Cardiac septum (tissue), 1 donor: Measurements from ENCODE around the gene BMF. TPM values are rescaled to one million over a fixed set of nuclear protein-coding genes. Genes with fewer than 3 reads are reported as not detected.
A peak's percentile ranks its signal among the peaks of the same experiment; 100 is the strongest.
"Not testable (repeated sequence)": the region's sequence is repeated elsewhere in the genome, so short reads cannot be mapped to it uniquely, and the experiment has no call there.

Experiments
- DNase-seq: peaks from one replicate; pipeline ENCODE4 v3.0.0-alpha.2; 2020; ENCODE audit warnings: low spot score
- intact Hi-C: fragments of 100-400 bp; cut with DNase I; formaldehyde crosslinking; loops from one replicate; pipeline ENCODE4 v1.14.0; 2022
- total RNA-seq: library from RNA; stranded (reverse); fragmentation: NEBNext Ultra II Directional; extraction: Animal tissue kit (Norgen Biotek cat#: 25700); gene quantifications from one replicate; pipeline ENCODE4 v1.2.1, GENCODE V29; 2021
- donor health status: DM: no; HTN: no; CAD: no.

The BMF gene
- total RNA-seq, 1 donor from 2014 or later, result 1.1 TPM

DNA sequence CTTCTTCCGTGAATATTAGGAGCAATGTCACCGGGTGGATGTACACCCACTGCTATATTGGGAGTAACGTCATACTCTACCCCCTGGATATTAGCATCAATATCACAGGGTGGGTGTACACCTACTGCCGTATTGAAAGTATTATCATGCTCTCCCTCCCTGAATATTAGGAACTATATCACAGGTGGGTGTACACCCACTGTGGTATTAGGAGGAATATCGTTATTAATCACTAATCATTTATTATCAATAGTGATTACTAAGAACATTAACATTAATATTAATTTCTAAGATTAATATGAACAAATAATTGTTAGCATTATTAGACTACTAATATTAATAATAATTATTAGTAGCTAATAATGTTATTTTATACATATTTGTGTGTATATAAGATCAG, 21.4 kb upstream of the BMF start:
- intact Hi-C loops, result no loop called here

DNA sequence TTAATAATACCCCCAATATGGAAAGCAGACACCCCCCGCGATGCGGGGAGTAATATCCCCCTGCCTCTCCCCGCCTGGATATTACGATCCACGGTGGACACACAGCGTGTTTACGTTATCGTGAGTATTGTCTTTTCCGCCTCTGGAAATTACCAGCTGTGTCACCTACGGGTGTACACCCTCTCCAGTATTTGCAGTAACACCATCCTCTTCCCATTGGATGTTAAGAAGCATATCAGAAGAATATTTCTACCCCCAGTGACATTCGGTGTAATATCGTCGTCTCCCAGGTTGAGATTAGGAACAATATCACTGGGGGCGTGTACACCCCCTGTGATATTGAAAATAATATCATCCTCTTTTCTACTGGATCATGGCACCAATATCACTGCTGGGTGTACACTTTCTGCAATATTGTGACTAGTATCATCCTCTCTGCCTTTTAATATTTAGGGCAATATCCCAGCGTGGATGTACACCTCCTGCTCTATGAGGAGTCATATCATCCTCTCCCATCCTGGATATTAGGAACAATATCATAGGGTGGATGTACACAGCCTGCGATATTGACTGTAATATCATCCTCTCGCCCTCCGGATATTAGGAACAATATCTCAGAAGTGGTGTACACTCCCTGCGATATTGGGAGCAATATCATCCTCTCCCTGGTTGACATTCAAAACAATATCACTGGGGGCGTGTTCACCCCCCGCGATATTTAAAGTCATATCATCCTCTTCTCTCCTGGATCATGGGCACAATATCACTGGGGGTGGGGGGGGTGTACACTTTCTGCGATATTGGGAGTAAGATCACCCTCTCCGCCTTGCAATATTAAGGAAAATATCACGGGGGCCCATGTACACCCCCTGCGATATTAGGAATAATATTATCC, 20.3 kb upstream of the BMF start:
- DNase-seq, result no peak
- intact Hi-C loops, result no loop called here

More for the DNA sequence above, 21.4 kb upstream of the BMF start:
- DNase-seq, result no peak

DNA sequence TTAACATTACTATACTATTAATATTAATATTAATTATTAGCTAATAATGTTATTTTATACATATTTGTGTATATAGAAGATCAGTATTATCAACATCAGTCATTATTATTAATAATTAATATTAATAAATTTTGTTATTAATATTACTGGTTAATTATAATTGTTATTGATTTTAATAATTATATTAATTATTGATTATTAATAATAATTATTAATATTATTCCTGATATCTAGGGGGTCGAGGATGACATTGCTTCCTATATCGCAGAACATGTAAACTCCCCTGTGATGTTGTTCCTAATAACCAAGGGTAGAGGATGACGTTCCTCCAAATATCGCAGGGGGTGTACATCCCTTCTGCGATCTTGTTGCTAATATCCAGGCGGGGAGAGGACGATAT, 17.3 kb upstream of the BMF start:
- DNase-seq, result no peak
- intact Hi-C loops, result no loop called here

DNA sequence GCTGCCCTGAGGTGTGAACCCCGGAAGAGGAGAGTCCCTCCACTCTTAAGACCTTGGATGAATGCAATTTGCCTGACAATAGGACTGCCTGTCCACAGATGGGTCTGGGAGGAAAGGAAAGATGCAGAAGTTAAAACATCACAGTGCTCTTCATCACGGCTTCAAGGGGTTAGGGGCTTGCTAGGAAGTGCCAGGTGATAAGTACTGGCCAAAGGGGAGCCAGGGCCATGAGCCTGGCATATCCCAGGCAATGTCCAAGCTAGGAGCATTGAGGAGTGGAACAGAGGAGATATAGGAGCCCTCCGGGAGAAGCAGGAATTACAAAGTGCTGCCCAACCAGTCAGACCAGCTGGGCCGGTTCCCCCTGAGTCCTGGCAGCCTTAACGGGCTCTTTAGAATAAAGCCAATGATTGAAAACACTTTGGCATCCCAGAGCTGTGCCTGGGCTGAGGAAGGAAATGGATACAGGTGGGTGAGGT, 16.2 kb upstream of the BMF start:
- DNase-seq, intact Hi-C loops: not testable (repeated sequence)

DNA sequence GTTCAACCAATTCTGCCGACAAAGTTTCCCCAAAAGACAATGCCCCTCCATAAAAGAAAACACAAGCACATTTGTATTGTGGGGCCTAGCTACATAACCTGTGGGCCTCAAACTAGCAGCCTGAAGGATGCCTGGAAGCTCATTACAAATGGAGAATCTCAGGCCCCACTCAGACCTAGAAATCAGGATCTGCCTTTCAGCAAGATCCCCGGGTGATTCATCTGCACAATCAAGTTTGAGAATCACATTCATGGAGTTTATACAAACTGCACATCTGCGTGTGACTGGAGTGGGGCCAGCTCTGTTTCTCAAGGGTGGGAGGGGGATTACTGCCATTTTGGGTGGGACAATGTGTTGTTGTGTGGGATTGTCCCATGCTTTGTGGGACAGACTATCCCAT, 15.7 kb upstream of the BMF start:
- DNase-seq, intact Hi-C loops: not testable (repeated sequence)

DNA sequence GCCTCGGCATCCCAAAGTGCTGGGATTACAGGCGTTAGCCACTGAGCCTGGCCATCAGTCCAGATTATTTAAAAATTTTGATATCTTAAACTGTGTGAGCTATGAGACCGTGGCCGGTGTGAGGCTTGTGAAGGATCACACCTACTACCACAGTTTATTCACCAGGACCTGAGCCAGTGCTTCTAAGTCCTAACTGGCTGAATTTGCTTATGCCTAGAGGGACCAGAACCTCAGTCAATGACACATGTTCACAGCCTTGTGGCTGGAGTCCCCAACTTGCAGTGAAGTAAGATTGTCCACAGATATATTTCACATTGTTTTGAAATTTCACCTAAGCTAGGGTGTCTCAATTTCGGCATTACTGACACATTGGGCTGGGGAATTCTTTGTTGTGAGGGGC, 15.2 kb upstream of the BMF start:
- intact Hi-C loops, result not testable (repeated sequence)

DNA sequence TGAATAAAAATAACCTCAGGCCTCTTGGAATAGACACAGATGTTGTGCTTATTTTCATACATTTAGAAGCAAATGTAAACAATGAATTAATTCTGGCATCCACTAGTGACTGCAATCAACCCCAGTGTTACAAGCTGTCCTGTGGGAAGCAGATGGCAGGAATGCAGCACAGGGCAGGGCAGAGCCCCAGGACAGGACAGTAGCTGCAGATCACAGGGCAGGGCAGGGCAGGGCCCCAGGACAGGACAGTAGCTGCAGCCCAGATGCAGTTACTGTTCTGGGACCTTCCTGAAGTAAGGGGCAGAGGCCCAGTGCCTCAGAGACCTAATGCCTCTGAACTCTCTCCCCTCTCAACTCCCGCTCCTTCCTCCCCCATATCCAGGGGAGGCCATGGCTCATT, 14.3 kb upstream of the BMF start:
- DNase-seq, intact Hi-C loops: not testable (repeated sequence)

More for the DNA sequence above, 15.2 kb upstream of the BMF start:
- DNase-seq, result not testable (repeated sequence)

DNA sequence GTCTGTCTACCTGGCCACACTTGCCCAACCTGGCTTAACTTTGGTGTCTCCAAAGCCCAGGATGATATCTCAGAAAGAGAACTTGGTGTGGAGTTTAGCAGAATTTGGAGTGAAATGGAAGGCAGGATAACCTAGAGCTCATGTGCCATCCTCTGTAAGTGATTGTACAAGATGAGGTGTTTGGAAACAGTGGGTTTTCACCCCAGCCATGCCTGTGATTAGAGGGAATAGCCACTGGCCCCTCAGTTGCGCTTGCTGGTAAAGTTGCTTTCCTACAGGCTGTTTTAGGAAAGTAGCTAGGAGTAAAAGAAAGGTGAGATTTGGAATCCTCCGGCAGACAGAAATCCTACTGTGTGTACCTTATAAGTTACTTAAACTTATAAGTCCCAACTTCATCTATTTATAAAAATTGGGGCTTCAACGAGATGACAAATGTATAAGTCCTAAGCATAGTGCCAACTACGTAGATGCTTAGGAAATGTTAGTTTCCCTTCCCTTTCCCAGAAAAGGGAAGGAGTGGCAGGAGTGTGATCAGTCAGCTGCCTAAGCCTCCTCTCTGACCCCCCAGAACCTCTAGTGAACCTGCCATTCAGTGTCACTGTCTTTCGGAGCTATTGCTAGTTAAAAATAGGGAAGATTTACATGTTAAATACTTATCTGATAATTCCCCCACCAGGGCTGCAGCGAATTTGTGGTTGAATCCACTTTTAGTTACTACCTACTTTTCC, 13.4 kb upstream of the BMF start:
- intact Hi-C loops, result no loop called here
- no peak for DNase-seq

DNA sequence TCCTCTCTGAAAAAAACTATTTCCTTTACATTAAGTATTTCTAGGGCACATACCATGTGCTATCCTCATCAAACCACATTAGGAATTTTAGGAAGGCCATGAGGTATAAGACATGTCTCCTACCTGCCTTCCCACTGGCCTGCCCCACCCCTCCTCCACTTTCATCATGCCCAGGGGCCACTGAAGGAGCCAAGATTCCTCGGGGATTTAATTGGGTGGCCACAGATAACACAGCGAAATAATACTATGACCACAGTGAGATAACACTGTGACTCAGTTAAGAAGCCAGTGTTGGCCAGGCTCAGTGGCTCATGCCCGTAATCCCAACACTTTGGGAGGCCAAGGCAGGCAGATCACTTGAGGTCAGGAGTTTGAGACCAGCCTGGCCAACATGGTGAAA, 9.8 kb upstream of the BMF start:
- intact Hi-C loops, result no loop called here
- no peak for DNase-seq

DNA sequence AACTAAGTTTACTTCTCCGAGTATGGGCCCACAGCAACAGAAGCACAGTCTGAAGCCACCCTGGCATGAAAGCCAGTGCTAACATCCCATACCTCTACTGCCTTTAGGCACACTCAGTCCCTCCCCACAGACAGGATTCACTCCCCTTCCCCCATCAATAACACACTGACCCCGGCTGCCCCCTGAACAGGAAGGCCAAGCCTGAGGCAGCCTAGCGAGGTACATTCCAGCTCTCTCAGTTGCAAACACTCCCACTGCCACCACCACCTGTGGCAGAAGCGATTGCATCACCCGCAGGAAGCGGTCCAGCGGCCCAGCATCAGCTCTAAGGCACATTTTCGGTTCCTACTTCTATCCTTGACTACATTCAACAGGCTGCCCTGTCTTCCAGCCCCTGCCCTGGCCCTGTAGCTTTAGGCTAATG, 7.0 kb upstream of the BMF start:
- no peak for DNase-seq
- intact Hi-C loops, result no loop called here

DNA sequence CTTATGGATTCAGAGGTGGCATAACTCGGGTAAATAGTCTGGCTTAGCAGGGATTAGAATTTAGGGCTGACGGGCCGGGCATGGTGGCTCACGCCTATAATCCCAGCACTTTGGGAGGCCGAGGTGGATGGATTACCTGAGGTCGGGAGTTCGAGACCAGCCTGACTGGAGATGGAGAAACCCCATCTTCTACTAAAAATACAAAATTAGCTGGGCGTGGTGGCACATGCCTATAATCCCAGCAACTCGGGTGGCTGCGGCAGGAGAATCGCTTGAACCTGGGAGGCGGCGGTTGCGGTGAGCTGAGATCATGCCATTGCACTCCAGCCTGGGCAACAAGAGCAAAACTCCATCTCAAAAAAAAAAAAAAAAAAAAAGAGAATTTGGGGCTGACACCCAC, 6.4 kb upstream of the BMF start:
- DNase-seq, intact Hi-C loops: not testable (repeated sequence)

DNA sequence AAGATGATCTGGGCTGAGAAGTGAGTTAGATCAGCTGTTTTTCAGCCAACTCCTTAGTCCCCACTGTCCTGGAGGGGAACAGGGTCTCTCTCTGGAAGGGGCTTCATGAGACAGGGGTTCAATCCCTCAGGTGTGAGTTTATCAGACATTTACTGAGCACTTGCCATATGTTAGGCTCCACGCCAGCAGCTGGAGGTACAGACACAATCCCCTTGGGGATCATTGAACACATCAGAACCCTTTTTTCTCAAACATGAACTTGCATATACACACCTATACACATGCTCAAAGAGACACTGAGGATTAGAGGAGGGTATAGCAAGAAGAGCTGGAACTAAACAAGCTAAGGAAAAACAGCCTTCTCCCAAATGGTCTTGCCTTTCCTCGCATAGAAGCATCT, 5.5 kb upstream of the BMF start:
- no peak for DNase-seq
- intact Hi-C loops, result no loop called here

DNA sequence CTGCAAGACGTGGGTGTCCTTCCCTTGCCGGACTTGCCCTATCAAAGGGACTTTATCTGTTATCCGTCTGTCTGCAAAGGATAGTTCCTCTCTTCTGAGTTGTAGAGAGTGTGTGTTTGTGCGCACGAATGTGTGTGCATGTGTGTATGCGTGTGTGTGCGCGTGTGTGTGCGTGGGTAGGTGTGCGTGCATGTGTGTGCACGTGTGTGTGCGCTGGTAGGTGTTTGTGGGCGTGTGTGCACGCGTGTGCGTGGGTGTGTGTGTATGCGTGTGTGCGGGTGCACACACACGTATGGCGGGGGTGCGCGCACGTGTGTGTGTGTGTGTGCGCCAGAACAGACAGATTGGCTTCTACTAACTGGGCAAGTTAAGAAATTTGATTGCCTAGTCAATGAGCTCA, 4.1 kb upstream of the BMF start:
- intact Hi-C loops, result no loop called here
- DNase-seq, result no peak

DNA sequence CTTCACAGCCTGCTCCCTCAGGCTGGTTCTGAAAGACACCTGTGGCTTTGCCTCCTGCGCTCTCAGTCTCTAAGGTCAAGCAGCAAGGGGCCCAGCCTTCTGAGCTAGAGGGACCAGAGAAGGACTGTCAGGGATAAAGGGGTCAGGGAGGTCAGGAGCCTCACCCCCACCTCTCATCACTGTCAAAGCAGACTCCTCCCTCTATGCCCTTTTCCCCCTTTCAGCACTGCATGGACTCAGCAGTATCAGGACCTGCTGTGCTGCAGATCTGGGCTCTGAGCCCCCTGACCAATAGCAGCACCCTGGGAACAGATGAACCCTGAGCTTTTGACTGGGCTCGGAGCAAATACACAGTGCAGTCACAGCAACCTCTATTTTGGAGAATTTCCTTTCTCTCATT, 3.2 kb upstream of the BMF start:
- intact Hi-C loops, result no loop called here
- no peak for DNase-seq

DNA sequence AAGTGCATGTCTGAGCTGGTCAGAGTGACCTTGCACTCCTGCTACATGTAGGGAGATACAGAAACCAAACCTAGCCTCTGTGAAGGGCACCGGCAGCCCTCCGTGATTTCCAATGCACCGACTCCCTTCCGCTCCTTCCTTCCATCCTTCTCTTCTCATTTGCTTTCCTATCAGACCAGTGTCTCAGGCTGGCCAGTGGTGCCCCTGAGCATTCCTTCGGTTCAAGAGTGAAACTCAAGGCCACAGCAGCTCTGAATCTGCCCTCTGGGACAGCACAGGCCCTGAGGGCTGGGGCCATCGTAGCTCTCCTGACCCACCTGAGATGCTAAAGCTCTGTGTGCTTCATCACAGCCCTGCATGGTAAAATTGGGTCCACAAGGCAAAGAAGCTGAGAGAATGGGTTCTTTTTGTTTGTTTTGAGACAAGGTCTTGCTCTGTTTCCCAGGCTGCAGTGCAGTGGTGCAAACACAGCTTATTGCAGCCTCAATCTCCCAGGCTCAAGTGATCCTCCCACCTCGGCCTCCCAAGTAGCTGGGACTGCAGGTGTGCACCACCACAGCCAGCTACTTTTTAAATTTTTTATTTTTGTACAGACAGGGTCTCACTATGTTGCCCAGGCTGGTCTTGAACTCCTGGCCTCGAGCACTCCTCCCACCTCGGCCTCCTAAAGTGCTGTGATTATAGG, 2.3 kb upstream of the BMF start:
- intact Hi-C loops, result no loop called here
- DNase-seq, result no peak

DNA sequence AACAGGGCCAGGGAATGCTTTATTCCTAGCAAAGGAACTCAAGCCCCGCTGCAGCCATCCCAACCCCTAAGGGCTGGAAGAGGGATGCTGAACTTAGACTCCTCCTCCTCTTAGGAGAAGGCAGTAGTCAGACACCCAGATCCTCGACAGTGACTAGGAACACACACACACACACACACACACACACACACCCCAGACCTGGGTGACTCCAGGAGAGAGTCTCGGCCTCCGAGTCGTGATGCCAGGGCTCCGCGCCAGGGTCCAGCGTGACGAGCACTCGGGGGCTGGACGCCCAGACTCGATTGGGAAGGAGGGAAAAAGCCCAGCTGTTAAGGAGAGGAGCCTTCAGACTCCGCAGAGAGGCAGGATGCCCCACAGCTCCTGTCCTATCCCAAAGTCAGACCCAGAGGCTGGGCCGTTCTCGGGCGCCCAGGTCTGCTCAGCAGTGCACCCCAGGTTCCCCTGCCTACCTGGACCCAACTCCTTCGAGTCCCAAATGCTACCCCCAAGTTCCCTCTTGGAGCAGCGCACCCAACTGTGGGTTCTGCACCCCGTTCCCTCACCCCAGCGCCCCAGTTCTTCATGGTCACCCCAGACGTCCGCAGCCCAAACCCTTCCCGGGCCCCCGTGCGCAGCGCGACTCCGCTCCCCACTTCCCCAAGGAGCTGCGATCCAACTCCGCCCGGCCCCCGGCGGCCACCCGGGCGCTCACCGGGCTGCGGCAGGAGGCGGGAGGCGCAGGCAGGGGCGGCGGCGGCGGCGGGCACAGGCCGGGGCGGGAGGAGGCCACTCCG, 421 bp downstream of the BMF start:
- intact Hi-C loops, result loop anchor here (2.0 kb wide), 1 partner anchor 63 kb away; no protein-coding TSS in a partner anchor
- DNase-seq, result peak; percentile 77

DNA sequence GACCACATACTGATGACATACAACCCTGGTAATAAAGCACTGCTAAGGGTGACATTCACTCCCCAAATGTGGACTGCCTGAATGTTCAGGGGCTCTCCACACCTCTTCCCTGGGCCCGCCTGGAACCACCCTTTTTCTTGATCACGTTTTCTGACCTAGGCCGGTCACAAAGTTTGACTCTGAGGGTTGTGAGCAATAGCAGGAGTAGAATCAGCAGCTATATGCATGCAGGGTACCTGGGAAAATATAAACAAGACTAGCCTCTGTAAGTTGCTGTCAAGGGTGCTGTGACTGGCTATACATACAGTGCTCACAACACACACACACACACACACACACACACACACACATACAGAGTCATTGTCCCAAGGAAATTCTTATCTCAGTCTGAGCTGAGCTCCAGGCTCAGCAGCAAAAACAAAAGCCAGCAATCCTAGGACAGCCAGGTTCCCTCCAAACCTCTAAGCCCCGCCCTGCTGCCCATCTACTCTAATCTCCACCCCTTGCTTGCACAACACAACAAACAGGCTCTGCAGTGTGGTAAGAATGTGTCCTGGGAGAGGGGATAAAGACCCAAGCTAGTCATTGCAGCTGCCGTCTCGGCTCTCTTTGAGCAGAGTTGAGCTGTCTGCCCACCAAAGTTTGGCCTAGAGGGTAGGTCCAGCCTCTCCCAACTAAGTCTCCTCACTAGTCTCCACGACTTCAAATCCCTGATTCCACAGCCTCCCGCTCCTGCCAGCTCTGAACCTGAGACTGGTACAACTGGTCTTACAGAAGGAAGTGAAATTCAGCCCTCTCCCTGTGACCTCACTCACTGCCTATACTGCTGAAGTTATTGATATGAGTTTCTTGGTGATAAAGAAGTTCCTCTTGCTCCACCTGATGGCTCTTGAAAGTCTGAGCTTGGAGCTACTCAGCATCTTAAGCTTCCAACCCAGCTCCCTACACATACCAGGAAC, 2.2 kb downstream of the BMF start:
- intact Hi-C loops, result no loop called here
- no peak for DNase-seq

DNA sequence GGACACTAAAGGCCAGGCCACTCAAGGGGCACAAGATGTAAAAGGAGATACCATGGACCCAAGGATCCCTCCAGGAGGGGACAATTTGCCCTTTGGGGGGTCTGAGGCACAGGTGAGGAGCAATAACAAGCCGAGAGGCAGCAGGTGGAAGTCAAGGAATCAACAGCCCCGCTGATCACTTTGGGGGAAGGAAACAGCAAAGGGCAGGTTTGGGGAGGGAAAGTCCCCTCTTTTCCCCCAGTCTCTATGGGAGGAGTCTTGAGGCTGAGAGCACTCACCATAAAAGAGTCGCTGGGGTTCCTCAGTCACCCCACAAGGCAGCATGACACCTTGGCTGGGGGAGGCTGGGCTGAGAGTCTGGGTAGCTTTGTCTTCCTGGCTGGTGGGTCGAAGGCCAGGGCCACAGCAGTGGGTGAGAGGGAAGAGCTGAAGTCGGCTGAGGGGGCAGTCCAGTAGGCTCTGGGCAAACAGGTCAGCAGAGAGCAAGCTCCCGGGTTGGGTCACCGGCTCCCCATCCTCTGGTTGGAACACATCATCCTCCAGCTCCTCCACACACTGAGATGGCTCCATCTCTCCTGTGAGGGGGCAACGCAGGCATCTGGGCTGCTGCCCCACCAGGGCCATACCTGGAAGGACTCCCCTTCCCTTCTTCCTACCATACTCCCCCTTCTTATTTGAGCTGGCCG, 3.0 kb downstream of the BMF start:
- intact Hi-C loops, result no loop called here
- DNase-seq, result no peak
